GM12891 (cell line): Measurements from ENCODE around the gene FAH.

Experiments used
- POLR2A ChIP-seq: IDR thresholded peaks from 2 replicates; pipeline ENCODE4 v1.6.1; 2011; ENCODE audit warnings: low read depth, low read length, control low read depth
- POLR2AphosphoS5 ChIP-seq: IDR thresholded peaks from 2 replicates; pipeline ENCODE4 v1.6.1; 2011; ENCODE audit warnings: low read depth, low read length, control low read depth
- SPI1 ChIP-seq: IDR thresholded peaks from 2 replicates; pipeline ENCODE4 v1.6.1; 2011; ENCODE audit warnings: low read depth, low read length, control low read depth
- TAF1 ChIP-seq: IDR thresholded peaks from 2 replicates; pipeline ENCODE4 v1.6.1; 2011; ENCODE audit warnings: low read depth, low read length, control low read depth

- TF ChIP-seq TAF1, result no peak
- TF ChIP-seq POLR2A, result no peak
- no peak for TF ChIP-seq SPI1
- no peak for TF ChIP-seq POLR2AphosphoS5
Measured at GRCh38 chr15:80175436-80175835, 22.6 kb downstream of the FAH start.
